Measurements from ENCODE around the gene ACTL6B. TPM values are rescaled to one million over a fixed set of nuclear protein-coding genes. Genes with fewer than 3 reads are reported as not detected.

ACTL6B gene
- total RNA-seq, 1 donor from 2014 or later: not detected

- H3K4me1 ChIP-seq: peaks cover 19% of the 10 kb centered on the region
- no peak for DNase-seq
- no peak for ATAC-seq
- peaks cover 56% of the 10 kb centered on the region for H3K36me3 ChIP-seq
- no peak for TF ChIP-seq CTCF (IDR thresholded peaks at IDR 0.05)
- no peak overlapping the region for H3K27ac ChIP-seq
- no peaks in the 10 kb centered on the region for H3K9me3 ChIP-seq
- intact Hi-C loops (cut with DNase I): loop anchor here (10.0 kb wide), 3 partner anchors 73 to 213 kb away; partner anchors contain the start of genes MOSPD3 and TSC22D4
- no peaks in the 10 kb centered on the region for H3K27me3 ChIP-seq
- no peak overlapping the region for H3K4me3 ChIP-seq
Observed at GRCh38 chr7:100687751-100688300, 31.6 kb upstream of the ACTL6B start.

DNA sequence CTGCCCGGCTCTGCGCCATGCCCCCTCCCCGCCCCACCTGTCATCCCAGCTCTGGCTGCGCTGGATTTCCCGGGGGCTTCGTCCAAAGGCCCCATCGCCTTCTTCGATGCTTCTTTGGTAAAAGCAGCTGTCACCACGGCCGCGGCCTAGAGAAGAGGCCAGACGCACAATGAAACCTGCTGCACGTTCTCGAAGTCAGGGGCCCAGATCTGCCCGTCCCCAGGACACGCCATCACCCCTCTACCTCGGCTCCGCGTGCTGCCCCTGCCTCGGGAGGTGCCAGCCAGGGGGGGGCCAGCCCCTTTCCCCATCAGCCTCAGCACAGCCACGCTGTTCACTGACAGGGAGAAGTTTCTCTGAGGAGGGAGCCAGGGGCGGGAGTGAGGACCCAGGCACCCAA, 31.0 kb upstream of the ACTL6B start:
- H3K4me1 ChIP-seq: peaks cover 13% of the 10 kb centered on the region
- no peak for TF ChIP-seq CTCF (IDR thresholded peaks at IDR 0.05)
- ATAC-seq: no peak
- H3K4me3 ChIP-seq: no peak overlapping the region
- intact Hi-C loops (cut with DNase I): loop anchor here (10.0 kb wide), 3 partner anchors 72 to 212 kb away; partner anchors contain the start of genes MOSPD3 and TSC22D4
- H3K27ac ChIP-seq: no peak overlapping the region
- H3K9me3 ChIP-seq: no peaks in the 10 kb centered on the region
- no peak for DNase-seq
- no peaks in the 10 kb centered on the region for H3K27me3 ChIP-seq
- H3K36me3 ChIP-seq: peaks cover 62% of the 10 kb centered on the region

GRCh38 chr7:100686822-100687211, 30.6 kb upstream of the ACTL6B start:
- no peak overlapping the region for H3K27ac ChIP-seq
- intact Hi-C loops (cut with DNase I): loop anchor here (10.0 kb wide), 3 partner anchors 72 to 212 kb away; partner anchors contain the start of genes MOSPD3 and TSC22D4
- peaks cover 9% of the 10 kb centered on the region for H3K4me1 ChIP-seq

DNA sequence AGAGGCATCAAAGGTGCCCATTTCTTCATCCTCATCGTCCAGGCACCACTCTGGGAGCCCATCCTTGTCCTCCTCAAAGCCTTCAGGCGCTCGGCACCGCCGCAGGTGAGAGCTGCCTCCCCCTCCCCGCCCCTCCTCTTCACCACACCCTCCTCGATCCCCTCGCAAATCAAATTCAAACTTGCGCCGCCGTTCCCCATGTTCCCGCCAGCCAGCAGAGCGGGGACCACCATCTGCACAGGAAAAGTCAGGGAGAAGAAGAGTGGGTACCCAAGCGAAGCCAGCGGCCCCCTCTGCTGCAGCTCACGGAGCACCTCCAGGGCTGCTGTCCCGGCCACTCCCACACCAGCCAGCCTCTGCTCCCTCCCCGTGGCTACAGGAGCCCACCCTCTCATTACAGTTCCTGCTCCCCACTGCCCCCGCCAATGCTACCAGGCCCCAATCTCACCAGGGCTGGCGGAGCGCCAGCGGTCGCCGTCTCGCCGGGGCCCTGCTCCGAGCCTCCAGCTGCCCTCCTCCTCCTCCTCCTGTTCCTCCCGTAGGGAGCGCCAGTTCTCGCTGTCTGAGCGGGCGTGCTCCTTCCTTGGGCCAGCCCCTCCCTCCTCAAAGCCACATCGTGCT, 30.1 kb upstream of the ACTL6B start:
- no peak overlapping the region for H3K27ac ChIP-seq
- no peak for DNase-seq
- intact Hi-C loops (cut with DNase I): loop anchor here (10.0 kb wide), 3 partner anchors 72 to 212 kb away; partner anchors contain the start of genes MOSPD3 and TSC22D4

More at GRCh38 chr7:100686822-100687211, 30.6 kb upstream of the ACTL6B start:
- TF ChIP-seq CTCF (IDR thresholded peaks at IDR 0.05): no peak
- Histone ChIP-seq H3K36me3 (peaks cover 66% of the 10 kb centered on the region), H3K4me3 (no peak overlapping the region), H3K9me3 (no peaks in the 10 kb centered on the region), H3K27me3 (no peaks in the 10 kb centered on the region)
- ATAC-seq: no peak
- DNase-seq: no peak

DNA sequence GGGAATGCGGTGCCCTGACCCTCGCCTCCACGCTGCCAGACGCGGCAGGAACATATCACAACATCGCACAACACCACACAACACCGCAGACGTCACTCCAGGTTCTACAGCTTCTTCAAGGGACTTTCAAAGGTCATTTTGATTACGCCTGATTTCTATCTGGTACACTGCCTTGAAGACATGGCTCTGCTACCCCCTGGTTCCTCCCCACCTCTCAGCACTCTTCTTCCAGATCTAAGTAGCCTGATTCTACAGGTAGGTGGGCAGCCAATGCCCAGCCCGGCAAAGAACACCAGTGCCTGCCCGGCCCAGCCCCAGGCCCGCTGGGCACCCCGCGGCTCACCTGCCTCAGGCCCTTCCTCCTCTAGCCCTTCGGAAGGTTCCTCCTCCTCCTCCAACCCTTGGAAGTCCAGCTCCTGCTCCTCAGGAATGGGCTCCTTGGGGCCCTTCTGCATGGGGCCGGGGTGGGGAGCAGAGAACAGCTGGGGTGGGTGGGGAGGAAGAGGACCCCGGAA, 29.4 kb upstream of the ACTL6B start:
- no peak for DNase-seq
- H3K4me1 ChIP-seq: no peaks in the 10 kb centered on the region
- H3K27me3 ChIP-seq: no peaks in the 10 kb centered on the region
- TF ChIP-seq CTCF (IDR thresholded peaks at IDR 0.05): no peak
- H3K9me3 ChIP-seq: no peaks in the 10 kb centered on the region
- no peak for ATAC-seq
- no peak overlapping the region for H3K27ac ChIP-seq
- no peak overlapping the region for H3K4me3 ChIP-seq
- intact Hi-C loops (cut with DNase I): loop anchor here (10.0 kb wide), 3 partner anchors 71 to 211 kb away; partner anchors contain the start of genes MOSPD3 and TSC22D4
- H3K36me3 ChIP-seq: peaks cover 77% of the 10 kb centered on the region

More for the DNA sequence above, 30.1 kb upstream of the ACTL6B start:
- no peak for ATAC-seq
- no peak overlapping the region for H3K4me3 ChIP-seq
- peaks cover 3% of the 10 kb centered on the region for H3K4me1 ChIP-seq
- TF ChIP-seq CTCF (IDR thresholded peaks at IDR 0.05): no peak
- peaks cover 71% of the 10 kb centered on the region for H3K36me3 ChIP-seq
- H3K27me3 ChIP-seq: no peaks in the 10 kb centered on the region
- H3K9me3 ChIP-seq: no peaks in the 10 kb centered on the region

Data from upper lobe of right lung (tissue), 1 donor.